ENCODE results near the gene RNF145. TPM values are rescaled to one million over a fixed set of nuclear protein-coding genes. Genes with fewer than 3 reads are reported as not detected.
"Not testable (repeated sequence)": the region's sequence is repeated elsewhere in the genome, so short reads cannot be mapped to it uniquely, and the experiment has no call there.

Gene RNF145
- total and polyA plus RNA-seq, 2 of the 13 experiments (the other 11 are each of a cell fraction or from before 2014, with no cell fraction given) = 24.6 TPM

GRCh38 chr5:159228097-159228496, 18.7 kb upstream of the RNF145 start:
- H4K20me1 ChIP-seq (ENCODE audit: insufficient read depth, low read length); H3K27ac ChIP-seq (ENCODE audit: extremely low read length, insufficient read depth, low read length); H3K9me3 ChIP-seq (ENCODE audit: low read length); H3K9ac ChIP-seq (ENCODE audit: insufficient read depth, low read depth, low read length); H3K27me3 ChIP-seq (ENCODE audit: control insufficient read depth in 1 of 2, insufficient read depth in 2 of 2, low read length in 2 of 2); in situ Hi-C loops (cut with HindIII; ENCODE audit: extremely low pct_ligation_motif_present, low pct_unique_long_range_greater_than_20kb); POLR2A ChIA-PET; H2AFZ ChIP-seq (ENCODE audit: low read length); H3K79me2 ChIP-seq (ENCODE audit: insufficient read depth, low read length); H3K36me3 ChIP-seq (replicated peaks in 1 of 2; ENCODE audit: control insufficient read depth in 1 of 2, insufficient read depth in 2 of 2, low read length in 2 of 2); CTCF ChIA-PET (ENCODE audit: low intra/inter-chr PET ratio, low total read pairs); intact Hi-C loops (cut with micrococcal nuclease; ENCODE audit: unreplicated experiment); H3K4me3 ChIP-seq (replicated peaks in 1 of 3; ENCODE audit: insufficient read depth in 1 of 3, low read depth in 2 of 3, low read length in 3 of 3); FAIRE-seq; BruUV-seq (replicated peaks); TF ChIP-seq FOXA1, SOX6 (IDR thresholded peaks at IDR 0.05): not testable (repeated sequence)
- 14% methylated on average over 5 of the region's 5 CpGs for WGBS (ENCODE audit: low lambda C conversion rate)
- ATAC-seq = peak; percentile 34; the same call in 2 of the 3 replicates
- Histone ChIP-seq H3K4me1 (ENCODE audit: insufficient read depth, low read length) (peaks cover 38% of the 10 kb centered on the region), H3K4me2 (ENCODE audit: low read depth, low read length) (peak overlapping the region; percentile 47)
- peak; percentile 36 for DNase-seq (ENCODE audit: low spot score)
- TF ChIP-seq ZNF460 (CRISPR knock-in tag; IDR thresholded peaks at IDR 0.05; ENCODE audit: borderline replicate concordance) (peak; percentile 66; the same call in 1 of the 2 replicates), GATAD2A (CRISPR knock-in tag; IDR thresholded peaks at IDR 0.05) (0 out of 2 replicates have a peak, but pooled peaks have one; percentile 19), TFE3 (CRISPR knock-in tag; IDR thresholded peaks at IDR 0.05) (peak; percentile 66), FOXA1 (CRISPR knock-in tag; IDR thresholded peaks at IDR 0.05) (0 out of 2 replicates have a peak, but pooled peaks have one; percentile 22), HMG20A (CRISPR knock-in tag; IDR thresholded peaks at IDR 0.05; ENCODE audit: borderline replicate concordance) (peak; percentile 51; the same call in 1 of the 2 replicates), ZNF7 (CRISPR knock-in tag; IDR thresholded peaks at IDR 0.05) (peak; percentile 60; the same call in 1 of the 2 replicates), FOSL1 (CRISPR knock-in tag; IDR thresholded peaks at IDR 0.05; ENCODE audit: borderline replicate concordance) (peak; percentile 60; the same call in 1 of the 2 replicates), RARA (CRISPR knock-in tag; IDR thresholded peaks at IDR 0.05) (0 out of 2 replicates have a peak, but pooled peaks have one; percentile 29), SOX5 (CRISPR knock-in tag; IDR thresholded peaks at IDR 0.05; ENCODE audit: borderline replicate concordance) (peak; percentile 80; the same call in 1 of the 2 replicates), FOSL2 (CRISPR knock-in tag; IDR thresholded peaks at IDR 0.05) (peak; percentile 95), SOX6 (CRISPR knock-in tag; IDR thresholded peaks at IDR 0.05) (peak; percentile 67; the same call in 1 of the 2 replicates), ARID5B (CRISPR knock-in tag; IDR thresholded peaks at IDR 0.05) (peak; percentile 48; the same call in 1 of the 2 replicates), SAP130 (CRISPR knock-in tag; IDR thresholded peaks at IDR 0.05; ENCODE audit: low read depth) (peak; percentile 41; the same call in 1 of the 2 replicates), FOXA3 (CRISPR knock-in tag; IDR thresholded peaks at IDR 0.05) (peak; percentile 42), ATF4 (CRISPR knock-in tag; IDR thresholded peaks at IDR 0.05) (0 out of 4 replicates have a peak, but pooled peaks of 1 of the 2 experiments have one; percentile 20)

Measured in HepG2 (cell line).